ENCODE measurements around the gene MANF.

DNA sequence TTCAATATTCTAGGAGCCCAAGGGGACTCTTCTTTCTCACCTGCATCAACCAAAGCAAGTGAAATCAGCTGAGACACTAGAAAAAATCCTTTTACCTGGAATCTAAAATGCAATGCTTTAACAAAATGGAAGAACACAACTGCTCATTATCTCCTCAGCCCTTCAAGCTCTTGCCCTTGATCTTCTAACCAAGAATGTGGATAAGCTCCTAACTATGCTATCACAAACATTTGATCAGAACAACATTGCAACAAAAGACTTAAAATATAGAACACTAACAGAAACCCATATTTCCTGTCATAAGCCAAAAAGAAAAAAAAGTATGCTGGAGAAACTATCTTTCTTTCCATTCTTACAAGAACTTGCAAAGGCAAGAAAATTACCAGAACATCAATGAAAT is 18.6 kb downstream of the MANF start:
- TF ChIP-seq OSR1 (CRISPR knock-in tag; IDR thresholded peaks at IDR 0.05) (no peak), ZNF565 (CRISPR knock-in tag; conservative IDR thresholded peaks at IDR 0.05; ENCODE audit: low read depth) (no peak), ZC3H10 (CRISPR knock-in tag; IDR thresholded peaks at IDR 0.05) (no peak), ZNF8 (CRISPR knock-in tag; IDR thresholded peaks at IDR 0.05) (no peak), PATZ1 (CRISPR knock-in tag; IDR thresholded peaks at IDR 0.05; ENCODE audit: borderline replicate concordance) (no peak), ISL1 (CRISPR knock-in tag; IDR thresholded peaks at IDR 0.05) (no peak), ZFP3 (CRISPR knock-in tag; IDR thresholded peaks at IDR 0.05) (no peak)

Data from SK-N-SH treated with all-trans-retinoic acid at 6 μM for 48 hours (cell line).